Breast epithelium (tissue), 4 donors: ENCODE results near the gene TRIM63. TPM values are rescaled to one million over a fixed set of nuclear protein-coding genes. Genes with fewer than 3 reads are reported as not detected.

ENCODE experiments used
- DNase-seq, 2 donors: peaks; one replicate each; pipeline ENCODE4 v3.0.0-alpha.2; 2019; ENCODE audit warnings: low spot score in 2 of 2
- H3K27ac ChIP-seq, 2 donors: fragments of 200-600 bp; sonication (generic) in 1 of 2; one replicate each; pipeline ENCODE4 v1.5.1; 2016 to 2019; ENCODE audit warnings: mild to moderate bottlenecking in 1 of 2
- H3K27me3 ChIP-seq, 2 donors: fragments of 200-600 bp; sonication (generic) in 1 of 2; one replicate each; pipeline versions ENCODE4 v1.5.1 to v1.6.0; 2017 to 2019; ENCODE audit warnings: control low read depth in 1 of 2, mild to moderate bottlenecking in 1 of 2
- H3K36me3 ChIP-seq: fragments of 200-600 bp; one replicate; pipeline ENCODE4 v1.5.1; 2019
- H3K4me1 ChIP-seq, 2 donors: fragments of 200-600 bp; sonication (generic); one replicate each; pipeline ENCODE4 v1.5.1; 2016 to 2019; ENCODE audit warnings: control low read depth in 1 of 2
- H3K4me3 ChIP-seq, 3 donors: fragments of 200-600 bp; sonication (generic); 1 replicate in 2 of 3; 2 replicates in 1 of 3; pipeline ENCODE4 v1.5.1; 2016 to 2019; ENCODE audit warnings: mild to moderate bottlenecking in 3 of 3, moderate library complexity in 2 of 3
- H3K9me3 ChIP-seq, 2 donors: fragments of 200-600 bp; sonication (generic) in 1 of 2; one replicate each; pipeline ENCODE4 v1.5.1; 2016 to 2019; ENCODE audit warnings: control low read depth in 1 of 2
- POLR2A ChIP-seq: fragments of 450-650 bp; IDR thresholded peaks from one replicate; pipeline ENCODE4 v1.6.1; 2016; ENCODE audit warnings: antibody characterized with exemption, mild to moderate bottlenecking, moderate library complexity
- POLR2AphosphoS5 ChIP-seq, 3 donors: sonication (generic); formaldehyde crosslinking; IDR thresholded peaks; one replicate each; pipeline ENCODE4 v1.6.1; 2017; ENCODE audit warnings: antibody characterized with exemption in 3 of 3
- intact Hi-C: fragments of 100-400 bp; cut with DNase I; formaldehyde crosslinking; loops from one replicate; pipeline ENCODE4 v1.15.1; 2023; ENCODE audit warnings: low total_unique reads
- total RNA-seq, 3 donors: library from RNA; depleted of rRNA; stranded (reverse); fragments of >200 nt; gene quantifications; one replicate each; pipeline ENCODE4 v1.1.0, GENCODE V29; 2016
- TF ChIP-seq, protein P1 (sequence below), 3 donors: fragments of 450-650 bp; IDR thresholded peaks; one replicate each; pipeline ENCODE4 v1.5.1; 2016 to 2017; ENCODE audit warnings: antibody characterized with exemption in 3 of 3, mild to moderate bottlenecking in 3 of 3, moderate library complexity in 3 of 3

TRIM63 gene
- total RNA-seq, 3 donors from 2014 or later = 2.2 to 4.0 TPM; not detected in 1

DNA sequence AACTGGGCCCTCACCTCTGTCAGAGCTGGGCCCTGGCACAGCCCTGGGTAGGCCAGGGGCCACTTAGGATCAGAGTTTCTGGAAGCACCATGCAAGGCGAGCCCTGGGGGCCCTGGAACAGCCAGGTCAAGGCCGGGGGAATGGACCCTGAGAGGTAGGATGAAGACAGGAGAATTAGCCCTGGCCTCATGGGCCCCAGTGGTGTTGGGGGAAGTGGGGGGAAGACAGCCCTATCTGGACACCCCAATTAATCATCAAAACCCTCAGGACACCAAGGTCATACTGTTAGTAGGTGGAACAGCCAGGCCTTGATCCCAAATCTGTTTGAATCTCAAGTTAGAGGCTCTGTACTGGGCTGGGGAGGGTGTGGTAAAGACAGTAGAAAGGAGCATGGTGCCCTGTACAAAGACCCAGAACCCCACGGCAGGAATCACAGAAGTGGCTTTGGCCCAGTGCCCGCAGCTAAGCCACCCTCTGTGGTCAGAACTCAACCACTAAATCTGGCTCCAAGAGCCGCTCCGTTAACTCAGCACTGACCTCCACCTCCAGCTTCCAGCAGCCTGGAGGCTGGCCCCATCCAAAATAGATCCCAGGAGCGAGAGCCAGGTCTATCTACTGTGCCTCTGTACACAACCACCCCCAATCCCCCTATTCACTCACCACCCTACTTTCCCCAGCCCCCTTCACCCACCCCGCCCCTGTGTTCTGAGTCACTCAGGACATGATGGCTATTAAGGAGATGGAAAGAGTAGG, 14.0 kb upstream of the TRIM63 start:
- TF ChIP-seq, protein P1, sequence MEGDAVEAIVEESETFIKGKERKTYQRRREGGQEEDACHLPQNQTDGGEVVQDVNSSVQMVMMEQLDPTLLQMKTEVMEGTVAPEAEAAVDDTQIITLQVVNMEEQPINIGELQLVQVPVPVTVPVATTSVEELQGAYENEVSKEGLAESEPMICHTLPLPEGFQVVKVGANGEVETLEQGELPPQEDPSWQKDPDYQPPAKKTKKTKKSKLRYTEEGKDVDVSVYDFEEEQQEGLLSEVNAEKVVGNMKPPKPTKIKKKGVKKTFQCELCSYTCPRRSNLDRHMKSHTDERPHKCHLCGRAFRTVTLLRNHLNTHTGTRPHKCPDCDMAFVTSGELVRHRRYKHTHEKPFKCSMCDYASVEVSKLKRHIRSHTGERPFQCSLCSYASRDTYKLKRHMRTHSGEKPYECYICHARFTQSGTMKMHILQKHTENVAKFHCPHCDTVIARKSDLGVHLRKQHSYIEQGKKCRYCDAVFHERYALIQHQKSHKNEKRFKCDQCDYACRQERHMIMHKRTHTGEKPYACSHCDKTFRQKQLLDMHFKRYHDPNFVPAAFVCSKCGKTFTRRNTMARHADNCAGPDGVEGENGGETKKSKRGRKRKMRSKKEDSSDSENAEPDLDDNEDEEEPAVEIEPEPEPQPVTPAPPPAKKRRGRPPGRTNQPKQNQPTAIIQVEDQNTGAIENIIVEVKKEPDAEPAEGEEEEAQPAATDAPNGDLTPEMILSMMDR (IDR thresholded peaks at IDR 0.05) = no peak
- TF ChIP-seq POLR2AphosphoS5 (IDR thresholded peaks at IDR 0.05) = no peak
- TF ChIP-seq POLR2A = no peak
- no peaks in the 10 kb centered on the region for H3K27me3 ChIP-seq
- H3K4me3 ChIP-seq = no peak overlapping the region
- no peaks in the 10 kb centered on the region for H3K9me3 ChIP-seq
- no peaks in the 10 kb centered on the region for H3K4me1 ChIP-seq
- no peak for DNase-seq
- no peak overlapping the region for H3K27ac ChIP-seq
- intact Hi-C loops = no loop called here
- no peaks in the 10 kb centered on the region for H3K36me3 ChIP-seq

DNA sequence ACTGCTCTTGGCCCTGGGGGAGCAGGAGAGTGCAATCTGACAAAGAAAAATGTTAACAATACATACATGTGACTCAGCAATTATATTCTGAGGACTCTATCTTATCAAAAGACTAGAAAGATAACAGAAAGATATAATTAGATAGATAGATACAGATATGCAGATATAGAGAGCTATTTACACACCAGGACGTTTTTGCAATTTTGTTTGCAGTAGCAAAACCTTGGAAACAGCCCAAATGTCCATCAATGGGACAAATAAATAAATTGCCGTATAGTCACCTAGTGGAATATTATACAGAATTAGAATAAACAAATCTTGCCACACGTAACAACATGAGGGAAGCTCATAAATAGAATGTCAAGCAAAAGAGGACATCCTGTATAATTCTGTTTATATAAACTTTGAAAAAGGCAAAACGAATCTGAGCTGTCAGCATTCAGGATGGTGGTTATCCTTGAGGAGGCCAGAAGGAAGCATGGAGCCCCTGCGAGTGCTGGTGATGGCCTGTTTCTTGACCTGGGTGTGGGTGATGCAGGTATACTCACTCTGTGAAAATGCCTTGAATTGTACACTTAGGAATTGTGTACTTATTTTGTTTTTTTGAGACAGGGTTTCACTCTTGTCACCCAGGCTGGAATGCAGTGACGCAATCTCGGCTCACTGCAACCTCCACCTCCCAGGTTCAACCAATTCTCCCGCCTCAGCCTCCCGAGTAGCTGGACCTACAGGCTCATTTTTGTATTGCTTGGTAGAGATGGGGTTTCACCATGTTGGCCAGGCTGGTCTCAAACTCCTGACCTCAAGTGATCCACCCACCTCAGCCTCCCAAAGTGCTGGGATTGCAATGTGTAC, 12.8 kb upstream of the TRIM63 start:
- H3K36me3 ChIP-seq = no peaks in the 10 kb centered on the region
- H3K27me3 ChIP-seq = no peaks in the 10 kb centered on the region
- H3K9me3 ChIP-seq = no peaks in the 10 kb centered on the region
- no peak overlapping the region for H3K4me3 ChIP-seq
- no peak overlapping the region for H3K27ac ChIP-seq
- DNase-seq = no peak
- TF ChIP-seq, protein P1 (IDR thresholded peaks at IDR 0.05) = no peak
- TF ChIP-seq POLR2A (no peak), POLR2AphosphoS5 (IDR thresholded peaks at IDR 0.05) (no peak)
- intact Hi-C loops = loop anchor here (1.0 kb wide), 1 partner anchor 18 kb away; no protein-coding TSS in a partner anchor
- H3K4me1 ChIP-seq = no peaks in the 10 kb centered on the region

DNA sequence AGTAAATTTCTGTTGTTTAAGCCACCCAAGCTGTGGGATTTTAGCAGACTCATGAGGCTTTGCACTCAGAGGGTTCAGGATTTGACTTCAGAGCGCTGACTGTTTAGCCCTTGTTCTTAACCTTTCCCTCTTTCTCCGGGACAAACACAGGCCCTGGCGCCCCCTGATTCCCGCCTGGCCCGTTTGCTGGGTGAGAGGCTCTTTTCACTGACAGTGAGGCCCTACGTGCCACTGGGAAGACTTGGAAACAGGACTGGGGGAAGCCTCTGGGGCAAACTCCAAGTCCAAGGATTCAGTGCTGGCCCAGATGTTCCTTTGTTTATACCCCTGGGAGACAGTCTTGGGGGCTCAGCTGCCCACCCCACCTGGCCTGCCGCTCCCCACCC, 11.7 kb upstream of the TRIM63 start:
- DNase-seq = no peak
- Histone ChIP-seq H3K4me1 (no peaks in the 10 kb centered on the region), H3K27ac (no peak overlapping the region), H3K4me3 (no peak overlapping the region), H3K36me3 (no peaks in the 10 kb centered on the region), H3K27me3 (no peaks in the 10 kb centered on the region), H3K9me3 (no peaks in the 10 kb centered on the region)
- intact Hi-C loops = loop anchor here (1.0 kb wide), 1 partner anchor 17 kb away; no protein-coding TSS in a partner anchor
- TF ChIP-seq POLR2AphosphoS5 (IDR thresholded peaks at IDR 0.05) = no peak
- no peak for TF ChIP-seq POLR2A
- TF ChIP-seq, protein P1 (IDR thresholded peaks at IDR 0.05) = no peak

DNA sequence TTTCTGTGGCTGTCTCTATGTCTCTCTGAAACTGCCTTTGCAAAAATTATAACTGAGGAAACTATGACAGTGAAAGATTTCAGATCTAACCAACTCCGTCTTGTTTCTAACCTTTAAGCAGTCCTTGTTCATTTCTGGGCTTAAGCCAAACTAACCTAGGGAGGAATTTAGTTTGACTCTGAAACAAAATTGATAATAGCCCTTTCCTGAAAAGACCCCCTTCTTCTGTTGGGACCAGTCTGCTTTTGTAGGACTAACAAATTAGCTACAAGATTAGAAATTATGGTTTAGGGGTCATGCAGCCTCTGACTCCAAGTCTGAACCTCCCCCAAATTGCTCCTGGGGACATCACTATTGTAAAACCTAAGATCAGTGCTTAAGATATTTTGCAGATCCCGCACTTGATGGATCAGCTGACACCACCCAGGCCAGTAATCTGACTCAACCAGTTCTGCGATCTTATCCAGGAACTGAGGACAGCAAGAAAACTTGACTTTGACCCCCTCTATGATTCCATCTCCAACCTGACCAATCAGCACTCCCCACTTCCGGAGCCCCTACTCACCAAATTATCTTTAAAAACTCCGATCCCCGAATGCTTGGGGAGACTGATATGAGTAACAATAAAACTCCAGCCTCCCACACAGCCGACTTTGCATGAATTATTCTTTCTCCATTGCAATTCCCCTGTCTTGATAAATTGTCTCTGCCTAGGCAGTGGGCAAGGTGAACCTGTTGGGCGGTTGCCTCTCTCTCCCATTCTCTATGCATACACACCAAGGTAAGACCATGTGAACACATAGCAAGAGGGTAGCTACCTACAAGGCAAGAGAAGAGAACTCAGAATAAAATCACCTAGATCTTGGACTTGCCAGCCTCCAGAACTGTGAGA, 11.1 kb upstream of the TRIM63 start:
- no peak for DNase-seq
- Histone ChIP-seq H3K27me3 (no peaks in the 10 kb centered on the region), H3K36me3 (no peaks in the 10 kb centered on the region), H3K4me1 (no peaks in the 10 kb centered on the region), H3K9me3 (no peaks in the 10 kb centered on the region), H3K27ac (no peak overlapping the region), H3K4me3 (no peak overlapping the region)
- TF ChIP-seq, protein P1 (IDR thresholded peaks at IDR 0.05) = no peak
- TF ChIP-seq POLR2AphosphoS5 (IDR thresholded peaks at IDR 0.05) (no peak), POLR2A (no peak)
- intact Hi-C loops = loop anchor here (1.0 kb wide), 1 partner anchor 16 kb away; no protein-coding TSS in a partner anchor
